ENCODE data around the gene ASCC2.

- TF ChIP-seq MAX (CRISPR knock-in tag; IDR thresholded peaks at IDR 0.05) (no peak; the same call in 1 of the 2 replicates), OVOL2 (CRISPR knock-in tag; IDR thresholded peaks at IDR 0.05; ENCODE audit: borderline replicate concordance) (no peak), USF2 (CRISPR knock-in tag; IDR thresholded peaks at IDR 0.05) (no peak), FOXK1 (CRISPR knock-in tag; IDR thresholded peaks at IDR 0.05) (no peak)
Measured at GRCh38 chr22:29765905-29766631, 72.0 kb downstream of the ASCC2 start.

Measured in WTC11 (cell line).